Measurements from ENCODE around the gene RXRA. TPM values are rescaled to one million over a fixed set of nuclear protein-coding genes. Genes with fewer than 3 reads are reported as not detected.

The RXRA gene
- total RNA-seq, 1 experiment from 2014 or later = 29.9 TPM

- no peaks in the 10 kb centered on the region for H3K4me1 ChIP-seq (ENCODE audit: insufficient read depth, low read length)
- H3K27me3 ChIP-seq (ENCODE audit: insufficient read depth, low read length) = no peaks in the 10 kb centered on the region
- H2AK5ac ChIP-seq (ENCODE audit: insufficient read length, low read length) = no peak overlapping the region
- H3K36me3 Mint-ChIP-seq (ENCODE audit: insufficient read depth in 1 of 3, low read depth in 3 of 3) = no peaks in the 10 kb centered on the region
- no peak overlapping the region for H4K5ac ChIP-seq (ENCODE audit: insufficient read length, low read depth, low read length)
- H3K23ac ChIP-seq (ENCODE audit: insufficient read length, low read depth, low read length) = no peak overlapping the region
- H2BK20ac ChIP-seq (ENCODE audit: low read depth, low read length, poor library complexity, severe bottlenecking) = no peak overlapping the region
- no peak for TF ChIP-seq CTCF (conservative IDR thresholded peaks at IDR 0.05)
- no peaks in the 10 kb centered on the region for H3K9me3 ChIP-seq (ENCODE audit: control insufficient read depth, low read depth, low read length)
- H3K14ac ChIP-seq (ENCODE audit: insufficient read depth, low read length) = no peak overlapping the region
- no CpG with 5 or more reads among the region's 13 CpGs for WGBS (ENCODE audit: extremely low coverage, insufficient read length, low lambda C conversion rate)
- H3K4me1 Mint-ChIP-seq = peaks cover 6 to 37% of the 10 kb centered on the region in 2 experiments
- H3K9me3 Mint-ChIP-seq = no peaks in the 10 kb centered on the region
- H2BK15ac ChIP-seq (ENCODE audit: low read depth, low read length) = no peak overlapping the region
- H3K9ac ChIP-seq (ENCODE audit: extremely low read depth, insufficient read length, low read length) = no peak overlapping the region
- no peaks in the 10 kb centered on the region for H3K79me2 ChIP-seq (ENCODE audit: insufficient read depth, low read length)
- no peak overlapping the region for H4K91ac ChIP-seq (ENCODE audit: insufficient read length, low read depth, low read length)
- no peak overlapping the region for H3K4me3 Mint-ChIP-seq
- H3K27me3 Mint-ChIP-seq (ENCODE audit: low read depth) = no peaks in the 10 kb centered on the region
- DNase-seq = no peak
- H4K20me1 ChIP-seq (ENCODE audit: control insufficient read depth, insufficient read depth, insufficient read length) = no peaks in the 10 kb centered on the region
- H3K23me2 ChIP-seq (ENCODE audit: insufficient read length, low read depth, low read length, poor library complexity, severe bottlenecking) = no peaks in the 10 kb centered on the region
- H2BK12ac ChIP-seq (ENCODE audit: insufficient read length, low read depth, low read length) = no peak overlapping the region
- H3K27ac ChIP-seq (ENCODE audit: insufficient read length, low read depth, low read length) = no peak overlapping the region
- peak overlapping the region in 2 of 3 experiments; percentile 46 to 58; a peak in 1 of 7 replicates for H3K27ac Mint-ChIP-seq
- no peak overlapping the region for H2AFZ ChIP-seq (ENCODE audit: low read length)
- no peaks in the 10 kb centered on the region for H3K79me1 ChIP-seq (ENCODE audit: insufficient read depth, low read depth, low read length, poor library complexity, severe bottlenecking)
- no peak overlapping the region for H3K4ac ChIP-seq (ENCODE audit: low read depth, low read length)
- no peak overlapping the region for H3K4me2 ChIP-seq (ENCODE audit: insufficient read depth, insufficient read length, low read length)
- H2BK5ac ChIP-seq (ENCODE audit: insufficient read length, low read length) = no peak overlapping the region
- no peak overlapping the region for H3K56ac ChIP-seq (ENCODE audit: insufficient read length, low read depth, low read length)
- H3K18ac ChIP-seq (ENCODE audit: insufficient read length, low read depth, low read length) = no peak overlapping the region
- no peak overlapping the region for H2BK120ac ChIP-seq (ENCODE audit: low read depth, low read length, poor library complexity, severe bottlenecking)
- H4K8ac ChIP-seq (replicated peaks; ENCODE audit: insufficient read length, low read depth, low read length) = no peak overlapping the region
- no peak overlapping the region for H3T11ph ChIP-seq (ENCODE audit: low read length)
Measured at GRCh38 chr9:134293031-134293521, 33.2 kb upstream of the RXRA start.
